OCI-LY1 (cell line): ENCODE results near the gene NOD1.

Source experiments
- H2AFZ ChIP-seq: fragments of 200-600 bp; sonication (generic), shearing (Covaris generic); 2 replicates; pipeline ENCODE4 v1.6.0; 2014; ENCODE audit warnings: antibody characterized with exemption, mild to moderate bottlenecking, low read length
- H3F3A ChIP-seq: fragments of 200-600 bp; sonication (generic), shearing (Covaris generic); 2 replicates; pipeline ENCODE4 v1.6.0; 2014; ENCODE audit warnings: mild to moderate bottlenecking, antibody characterized with exemption, low read length, moderate library complexity; ENCODE audit not compliant: insufficient read depth
- H3K27ac ChIP-seq: fragments of 200-600 bp; sonication (generic); 2 replicates; pipeline ENCODE4 v1.5.1; 2014; ENCODE audit warnings: low read length, mixed run types, mild to moderate bottlenecking, low read depth; ENCODE audit not compliant: poor library complexity, severe bottlenecking
- H3K27me3 ChIP-seq: fragments of 200-600 bp; sonication (generic); 2 replicates; pipeline ENCODE4 v1.6.0; 2014; ENCODE audit warnings: antibody characterized with exemption, mild to moderate bottlenecking, low read length, moderate library complexity; ENCODE audit not compliant: insufficient read depth
- H3K36me3 ChIP-seq: fragments of 200-600 bp; sonication (generic); 2 replicates; pipeline ENCODE4 v1.6.1; 2014; ENCODE audit warnings: mild to moderate bottlenecking, antibody characterized with exemption, low read length, moderate library complexity, mixed read lengths; ENCODE audit not compliant: insufficient read depth
- H3K4me1 ChIP-seq: fragments of 200-600 bp; sonication (generic); 2 replicates; pipeline ENCODE4 v1.5.1; 2014; ENCODE audit warnings: mild to moderate bottlenecking, low read length, moderate library complexity; ENCODE audit not compliant: insufficient read depth, severe bottlenecking
- H3K4me2 ChIP-seq: fragments of 200-600 bp; sonication (generic), shearing (Covaris generic); 2 replicates; pipeline ENCODE4 v1.6.1; 2014; ENCODE audit warnings: low read length
- H3K4me3 ChIP-seq: fragments of 200-600 bp; sonication (generic); 2 replicates; pipeline ENCODE4 v1.5.1; 2014; ENCODE audit warnings: low read length, low read depth, mild to moderate bottlenecking, mixed read lengths; ENCODE audit not compliant: poor library complexity, severe bottlenecking
- H3K79me2 ChIP-seq: fragments of 200-600 bp; shearing (Covaris generic); 2 replicates; pipeline ENCODE4 v1.6.1; 2016; ENCODE audit warnings: mixed run types, low read length, mixed read lengths; ENCODE audit not compliant: insufficient read depth
- H3K9ac ChIP-seq: fragments of 200-600 bp; sonication (generic), shearing (Covaris generic); 2 replicates; pipeline ENCODE4 v1.6.1; 2014; ENCODE audit warnings: mild to moderate bottlenecking, low read length, mixed read lengths
- H3K9me2 ChIP-seq: fragments of 200-600 bp; sonication (generic), shearing (Covaris generic); 2 replicates; pipeline ENCODE4 v1.6.1; 2014; ENCODE audit warnings: low read depth, mild to moderate bottlenecking, low read length, mixed read lengths
- H3K9me3 ChIP-seq: fragments of 200-600 bp; shearing (Covaris generic); 2 replicates; pipeline ENCODE4 v1.6.1; 2014; ENCODE audit warnings: low read length, mixed read lengths
- H4K20me1 ChIP-seq: fragments of 200-600 bp; sonication (generic), shearing (Covaris generic); 2 replicates; pipeline ENCODE4 v1.6.0; 2016; ENCODE audit warnings: mild to moderate bottlenecking, low read length; ENCODE audit not compliant: insufficient read depth
- EZH2 ChIP-seq: fragments of 200-600 bp; sonication (generic), shearing (Covaris generic); IDR thresholded peaks from 2 replicates; pipeline ENCODE4 v1.8.0; 2017; ENCODE audit warnings: borderline replicate concordance, mixed run types, mild to moderate bottlenecking, antibody characterized with exemption, low read length, moderate library complexity, mixed read lengths
- TF ChIP-seq, protein P1 (sequence below): fragments of 200-600 bp; sonication (generic), shearing (Covaris generic); IDR thresholded peaks from 2 replicates; pipeline ENCODE4 v1.5.1; 2017; ENCODE audit warnings: mild to moderate bottlenecking, antibody characterized with exemption, low read length, moderate library complexity, mixed read lengths

Gene NOD1

DNA sequence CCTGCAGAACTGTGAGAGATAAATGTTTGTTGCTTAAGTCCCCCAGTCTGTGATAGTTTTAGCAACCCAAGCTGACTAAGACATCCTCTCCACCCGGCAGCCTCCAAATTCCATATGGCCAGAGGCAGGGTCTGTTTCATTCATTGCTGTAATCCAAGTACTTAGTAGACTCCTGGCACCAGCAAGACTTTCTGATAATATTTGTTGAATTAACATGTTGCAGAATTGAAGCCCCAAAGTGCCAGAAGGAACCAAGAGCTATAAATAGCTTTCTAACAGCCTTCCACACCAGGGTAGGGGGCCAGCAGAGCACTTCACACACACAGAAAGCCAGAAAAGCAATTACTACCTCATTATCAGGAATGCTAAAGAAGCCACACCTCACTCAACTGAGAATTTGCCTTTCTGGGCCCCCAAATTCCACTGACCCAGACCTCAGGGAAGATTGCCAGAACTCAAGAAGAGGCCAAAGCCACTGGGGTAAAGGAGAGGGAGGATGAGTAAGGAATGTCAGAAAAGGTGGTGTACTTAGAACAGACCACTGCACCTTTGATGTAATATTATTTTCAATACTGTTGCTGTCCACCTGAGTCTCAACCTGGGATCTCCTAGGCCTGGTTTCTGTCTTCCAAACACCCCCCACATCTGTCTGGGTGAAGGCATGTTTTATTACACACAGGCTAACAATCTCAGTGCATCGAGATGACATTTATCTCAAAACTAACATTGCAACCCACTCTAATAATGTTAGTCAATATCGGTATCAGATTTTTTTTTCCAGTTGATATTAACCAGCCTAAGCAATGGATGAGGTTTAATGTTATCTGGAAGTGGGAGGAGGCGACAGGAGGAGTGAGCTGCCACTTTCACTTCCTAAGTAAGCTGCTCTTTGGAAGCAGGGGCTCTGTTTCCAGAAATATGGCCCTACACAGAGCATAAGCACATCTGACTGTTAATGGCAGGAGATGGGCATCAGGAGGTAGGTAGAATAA is 5.5 kb downstream of the NOD1 start:
- Histone ChIP-seq H3K4me1 (peaks cover 21% of the 10 kb centered on the region), H3K4me2 (no peak overlapping the region), H2AFZ (no peak overlapping the region), H3K9me2 (no peaks in the 10 kb centered on the region), H3K79me2 (no peaks in the 10 kb centered on the region), H3K36me3 (peaks cover 4% of the 10 kb centered on the region; the same call in 1 of the 2 replicates), H3K9me3 (no peaks in the 10 kb centered on the region), H3K27ac (no peak overlapping the region), H3K4me3 (no peak overlapping the region), H3F3A (no peaks in the 10 kb centered on the region), H3K9ac (no peak overlapping the region), H3K27me3 (no peaks in the 10 kb centered on the region), H4K20me1 (no peaks in the 10 kb centered on the region)
- TF ChIP-seq EZH2: no peak
- TF ChIP-seq, protein P1, sequence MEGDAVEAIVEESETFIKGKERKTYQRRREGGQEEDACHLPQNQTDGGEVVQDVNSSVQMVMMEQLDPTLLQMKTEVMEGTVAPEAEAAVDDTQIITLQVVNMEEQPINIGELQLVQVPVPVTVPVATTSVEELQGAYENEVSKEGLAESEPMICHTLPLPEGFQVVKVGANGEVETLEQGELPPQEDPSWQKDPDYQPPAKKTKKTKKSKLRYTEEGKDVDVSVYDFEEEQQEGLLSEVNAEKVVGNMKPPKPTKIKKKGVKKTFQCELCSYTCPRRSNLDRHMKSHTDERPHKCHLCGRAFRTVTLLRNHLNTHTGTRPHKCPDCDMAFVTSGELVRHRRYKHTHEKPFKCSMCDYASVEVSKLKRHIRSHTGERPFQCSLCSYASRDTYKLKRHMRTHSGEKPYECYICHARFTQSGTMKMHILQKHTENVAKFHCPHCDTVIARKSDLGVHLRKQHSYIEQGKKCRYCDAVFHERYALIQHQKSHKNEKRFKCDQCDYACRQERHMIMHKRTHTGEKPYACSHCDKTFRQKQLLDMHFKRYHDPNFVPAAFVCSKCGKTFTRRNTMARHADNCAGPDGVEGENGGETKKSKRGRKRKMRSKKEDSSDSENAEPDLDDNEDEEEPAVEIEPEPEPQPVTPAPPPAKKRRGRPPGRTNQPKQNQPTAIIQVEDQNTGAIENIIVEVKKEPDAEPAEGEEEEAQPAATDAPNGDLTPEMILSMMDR: no peak

DNA sequence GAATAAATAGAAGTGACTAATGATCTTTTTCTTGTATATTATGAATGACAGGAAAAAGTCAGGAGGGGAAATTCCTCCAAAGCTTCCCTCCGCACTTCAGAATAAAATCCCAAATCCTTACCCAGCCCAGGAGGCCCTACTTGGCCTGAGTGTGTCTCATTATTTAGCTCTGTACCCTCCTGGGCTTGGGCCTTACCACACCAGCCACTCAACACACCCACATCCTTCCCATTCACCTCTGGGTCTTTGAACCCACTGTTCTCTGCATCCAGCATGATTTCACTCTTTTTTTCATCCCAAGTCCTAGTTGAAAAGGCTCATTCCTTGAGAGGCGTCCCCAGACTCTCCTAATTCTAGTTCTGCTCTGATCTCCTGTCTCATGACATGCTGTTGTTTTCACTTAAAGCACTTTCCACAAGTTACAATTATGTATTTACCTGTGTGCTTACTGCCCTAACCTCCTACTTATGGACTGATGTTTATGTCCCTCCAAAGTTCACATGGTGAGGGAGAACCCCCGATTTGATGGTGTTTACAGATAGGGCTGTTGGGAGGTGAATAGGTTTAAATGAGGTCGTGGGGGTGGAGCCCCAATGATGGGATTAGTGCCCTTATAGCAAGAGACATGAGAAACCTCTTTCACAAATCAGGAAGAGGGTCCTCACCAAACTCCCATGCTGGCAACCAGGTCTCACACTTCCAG is 6.4 kb downstream of the NOD1 start:
- H4K20me1 ChIP-seq: no peaks in the 10 kb centered on the region
- no peaks in the 10 kb centered on the region for H3K79me2 ChIP-seq
- no peaks in the 10 kb centered on the region for H3F3A ChIP-seq
- peaks cover 4% of the 10 kb centered on the region; the same call in 1 of the 2 replicates for H3K36me3 ChIP-seq
- peaks cover 19% of the 10 kb centered on the region for H3K4me1 ChIP-seq
- no peak overlapping the region for H3K4me3 ChIP-seq
- H3K9me2 ChIP-seq: no peaks in the 10 kb centered on the region
- no peaks in the 10 kb centered on the region for H3K9me3 ChIP-seq
- no peak overlapping the region for H3K4me2 ChIP-seq
- no peak overlapping the region for H2AFZ ChIP-seq
- H3K27me3 ChIP-seq: no peaks in the 10 kb centered on the region
- H3K9ac ChIP-seq: no peak overlapping the region
- H3K27ac ChIP-seq: no peak overlapping the region
- TF ChIP-seq, protein P1: no peak
- TF ChIP-seq EZH2: no peak

DNA sequence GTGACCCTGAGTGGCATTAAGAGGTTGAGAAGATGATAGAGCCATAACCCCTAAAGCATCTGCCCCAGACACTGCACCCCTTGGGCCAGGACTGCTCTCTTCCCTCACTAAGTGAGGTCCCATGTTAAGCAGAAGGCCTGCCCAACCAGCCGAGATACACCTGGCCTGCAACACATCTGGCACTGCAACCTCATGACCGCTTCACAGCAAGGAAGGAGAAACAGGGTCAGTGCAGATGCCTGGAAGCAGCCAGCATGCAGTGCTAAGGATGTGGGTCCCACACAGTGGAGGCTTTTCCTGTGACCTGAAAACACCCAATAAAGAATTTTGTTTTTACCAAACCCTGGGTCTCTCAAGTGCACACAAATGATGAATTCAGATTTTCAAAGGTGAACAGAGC is 7.4 kb downstream of the NOD1 start:
- Histone ChIP-seq H3K4me2 (no peak overlapping the region), H3K9me2 (no peaks in the 10 kb centered on the region), H4K20me1 (no peaks in the 10 kb centered on the region), H2AFZ (no peak overlapping the region), H3K27ac (no peak overlapping the region), H3F3A (no peaks in the 10 kb centered on the region), H3K79me2 (no peaks in the 10 kb centered on the region), H3K9ac (no peak overlapping the region), H3K36me3 (peaks cover 4% of the 10 kb centered on the region; the same call in 1 of the 2 replicates), H3K4me3 (no peak overlapping the region), H3K9me3 (no peaks in the 10 kb centered on the region), H3K4me1 (peaks cover 19% of the 10 kb centered on the region), H3K27me3 (no peaks in the 10 kb centered on the region)
- TF ChIP-seq EZH2: no peak
- TF ChIP-seq, protein P1: no peak
